Measurements from ENCODE around the gene SCRN1.

- TF ChIP-seq, protein P1, sequence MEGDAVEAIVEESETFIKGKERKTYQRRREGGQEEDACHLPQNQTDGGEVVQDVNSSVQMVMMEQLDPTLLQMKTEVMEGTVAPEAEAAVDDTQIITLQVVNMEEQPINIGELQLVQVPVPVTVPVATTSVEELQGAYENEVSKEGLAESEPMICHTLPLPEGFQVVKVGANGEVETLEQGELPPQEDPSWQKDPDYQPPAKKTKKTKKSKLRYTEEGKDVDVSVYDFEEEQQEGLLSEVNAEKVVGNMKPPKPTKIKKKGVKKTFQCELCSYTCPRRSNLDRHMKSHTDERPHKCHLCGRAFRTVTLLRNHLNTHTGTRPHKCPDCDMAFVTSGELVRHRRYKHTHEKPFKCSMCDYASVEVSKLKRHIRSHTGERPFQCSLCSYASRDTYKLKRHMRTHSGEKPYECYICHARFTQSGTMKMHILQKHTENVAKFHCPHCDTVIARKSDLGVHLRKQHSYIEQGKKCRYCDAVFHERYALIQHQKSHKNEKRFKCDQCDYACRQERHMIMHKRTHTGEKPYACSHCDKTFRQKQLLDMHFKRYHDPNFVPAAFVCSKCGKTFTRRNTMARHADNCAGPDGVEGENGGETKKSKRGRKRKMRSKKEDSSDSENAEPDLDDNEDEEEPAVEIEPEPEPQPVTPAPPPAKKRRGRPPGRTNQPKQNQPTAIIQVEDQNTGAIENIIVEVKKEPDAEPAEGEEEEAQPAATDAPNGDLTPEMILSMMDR (IDR thresholded peaks at IDR 0.05): no peak
- no peak for TF ChIP-seq ZFX (IDR thresholded peaks at IDR 0.05; ENCODE audit: borderline replicate concordance)
Observed at GRCh38 chr7:29894256-29894655, 95.3 kb downstream of the SCRN1 start.
